ENCODE measurements around the gene CDH23.

The CDH23 gene

DNA sequence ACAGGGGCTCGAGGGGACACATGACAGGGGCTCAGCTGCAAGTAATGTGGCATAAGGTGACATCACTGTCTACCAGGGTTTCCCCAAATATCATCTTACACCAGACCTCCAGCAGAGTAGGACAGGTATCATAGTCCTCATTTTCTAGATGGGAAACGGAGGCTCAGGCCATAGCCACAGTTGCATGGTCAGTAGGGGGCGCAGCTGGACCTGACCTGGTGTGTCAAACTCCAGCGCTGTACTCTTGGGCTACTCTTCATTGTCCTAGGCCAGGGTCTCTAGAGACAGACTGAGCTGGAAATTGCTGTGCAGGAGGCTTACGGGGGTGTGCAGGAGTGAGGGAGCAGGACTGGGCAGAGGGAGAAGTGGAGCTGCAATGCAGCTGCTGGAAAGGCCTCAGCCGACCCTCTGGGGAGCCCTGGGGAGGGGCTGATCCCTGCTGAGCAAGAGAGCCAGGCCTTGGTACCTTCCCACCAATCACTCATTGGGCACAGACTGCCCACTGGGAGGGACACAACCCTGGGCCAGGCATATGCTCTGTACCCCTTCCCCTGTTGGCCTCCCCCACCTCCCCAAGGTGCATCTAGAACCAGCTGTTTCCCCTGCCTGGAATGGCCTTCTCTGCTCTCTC is 89.9 kb downstream of the CDH23 start:
- no peak for DNase-seq (ENCODE audit: low read depth)

DNA sequence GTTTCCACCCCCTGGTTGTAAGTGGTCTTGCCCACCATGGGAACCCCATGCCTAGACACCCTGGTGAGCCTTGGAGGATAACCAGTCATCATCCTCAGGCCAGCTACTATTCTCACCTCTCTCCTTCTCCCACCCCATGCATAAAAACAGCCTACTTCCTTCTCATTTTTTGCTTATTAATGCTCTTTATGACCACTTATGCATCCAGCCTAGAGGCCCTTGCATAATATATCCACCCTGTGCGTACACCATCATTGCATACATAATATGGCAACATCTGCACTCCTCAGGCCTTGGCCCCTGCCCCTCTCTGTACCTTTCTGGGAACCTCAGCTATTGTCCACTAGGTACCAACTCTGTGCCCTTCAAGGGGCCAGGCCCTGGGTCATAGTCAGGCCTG is 91.0 kb downstream of the CDH23 start:
- no peak for DNase-seq (ENCODE audit: low read depth)

DNA sequence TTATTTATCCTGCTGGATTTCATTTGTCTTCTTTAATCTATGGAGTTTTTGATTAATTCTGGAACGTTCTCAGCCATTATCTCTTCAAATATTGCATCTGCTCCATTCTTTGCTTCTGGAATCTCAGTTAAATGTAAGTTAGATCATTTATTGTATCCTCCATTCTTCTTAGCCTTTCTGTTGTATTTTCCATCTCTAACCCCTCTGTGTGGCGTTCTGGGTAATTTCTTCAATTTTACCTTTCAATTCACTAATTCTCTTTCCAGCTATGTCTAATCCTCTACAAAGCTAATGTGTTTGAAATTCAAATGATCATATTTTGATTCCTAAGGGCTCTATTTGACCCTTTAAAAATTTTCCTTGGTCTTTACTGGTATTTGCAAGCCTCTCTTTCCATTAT is 92.4 kb downstream of the CDH23 start:
- no peak for DNase-seq (ENCODE audit: low read depth)

GRCh38 chr10:71492872-71493271 is 96.2 kb downstream of the CDH23 start:
- no peak for DNase-seq (ENCODE audit: low read depth)

- DNase-seq (ENCODE audit: low read depth), result no peak
Observed at GRCh38 chr10:71493741-71494140, 97.0 kb downstream of the CDH23 start.

- DNase-seq (ENCODE audit: low read depth), result no peak
Observed at GRCh38 chr10:71494476-71494875, 97.8 kb downstream of the CDH23 start.

DNA sequence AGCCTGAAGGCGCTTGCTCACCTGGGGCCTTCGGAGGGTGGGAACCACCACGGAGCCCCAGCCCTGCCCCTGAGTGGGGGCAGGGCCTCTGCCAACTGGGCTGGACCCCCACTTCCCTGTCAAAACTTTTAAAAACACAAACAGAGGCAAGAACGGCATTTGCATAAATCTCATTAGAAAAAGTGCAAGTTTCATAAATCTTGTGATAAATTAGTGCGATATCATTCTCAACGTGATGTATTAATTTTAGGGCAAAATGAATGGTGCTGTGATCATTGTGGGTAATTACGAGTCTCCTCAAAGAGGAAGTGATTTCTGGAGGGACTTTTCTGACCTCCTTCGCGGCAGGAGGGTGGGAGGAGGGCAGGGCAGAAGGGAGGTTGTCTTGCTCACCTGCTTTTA is 98.3 kb downstream of the CDH23 start:
- DNase-seq (ENCODE audit: low read depth), result no peak

DNA sequence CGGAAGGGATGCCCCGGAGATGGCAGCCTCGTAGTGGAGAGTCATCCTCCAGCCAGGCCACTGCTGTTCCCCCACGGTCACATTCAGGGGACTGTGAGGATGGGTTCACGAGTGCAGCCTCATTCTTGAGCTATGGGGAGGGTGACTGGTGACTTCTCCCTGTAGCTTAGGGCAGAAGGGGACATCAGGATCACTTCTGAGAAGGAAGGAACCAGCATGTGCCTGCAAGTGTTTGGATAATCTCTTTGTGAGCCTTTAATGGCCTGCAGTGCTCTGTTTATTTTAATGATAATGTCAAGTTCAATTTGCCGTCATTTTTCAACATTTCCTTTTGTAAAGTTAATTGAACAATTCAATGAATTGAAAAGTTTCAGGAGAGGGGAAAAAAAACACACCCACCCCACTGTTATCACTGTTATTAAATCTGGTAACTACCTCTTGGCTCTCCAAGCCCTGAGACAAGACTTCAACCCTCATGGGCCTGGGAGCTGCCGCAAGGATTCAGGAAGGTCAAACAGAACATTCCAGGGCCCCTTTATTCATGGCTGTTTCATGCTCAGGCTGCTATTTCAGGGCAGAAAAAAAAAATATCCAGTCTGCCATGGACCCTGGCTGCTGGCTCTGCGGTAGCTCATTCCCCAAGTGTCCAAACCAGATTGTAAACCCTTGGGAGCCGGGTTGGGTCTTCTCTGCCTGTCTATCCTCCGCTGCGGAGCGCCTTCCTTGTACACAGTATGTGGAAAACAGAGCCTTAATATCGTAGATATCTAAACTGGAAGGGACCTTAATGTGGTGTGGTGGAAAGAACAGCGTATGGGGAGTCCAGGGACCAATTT is 100.4 kb downstream of the CDH23 start:
- no peak for DNase-seq (ENCODE audit: low read depth)

DNA sequence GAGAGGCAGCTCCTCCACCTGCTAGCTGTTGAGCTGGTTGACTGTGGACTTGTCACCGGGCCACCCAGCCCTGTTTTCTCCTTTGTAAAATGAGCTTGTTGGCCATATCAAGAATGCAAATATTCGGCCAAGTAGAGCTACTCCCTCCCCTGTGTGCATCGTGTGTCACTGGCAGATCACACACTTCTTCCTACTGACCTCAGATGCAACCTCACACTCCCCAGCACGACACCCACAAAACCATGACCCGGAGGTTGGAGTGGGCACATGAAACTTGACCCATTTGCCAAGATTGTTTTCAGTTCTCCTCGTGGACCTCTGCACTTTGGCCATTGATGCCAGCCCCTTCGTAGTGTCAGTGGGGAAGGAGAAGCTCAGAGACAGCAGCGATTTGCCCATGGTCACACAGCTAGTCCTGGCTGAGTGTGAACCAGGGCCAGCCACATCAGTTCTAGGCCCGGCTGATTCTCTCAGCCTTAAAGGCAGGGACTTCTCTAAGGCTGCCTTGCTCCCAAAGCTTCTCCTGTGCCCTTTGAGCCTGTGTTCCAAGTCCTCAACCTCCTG is 101.1 kb downstream of the CDH23 start:
- DNase-seq (ENCODE audit: low read depth), result no peak

GRCh38 chr10:71501402-71501801 is 104.7 kb downstream of the CDH23 start:
- no peak for DNase-seq (ENCODE audit: low read depth)

DNA sequence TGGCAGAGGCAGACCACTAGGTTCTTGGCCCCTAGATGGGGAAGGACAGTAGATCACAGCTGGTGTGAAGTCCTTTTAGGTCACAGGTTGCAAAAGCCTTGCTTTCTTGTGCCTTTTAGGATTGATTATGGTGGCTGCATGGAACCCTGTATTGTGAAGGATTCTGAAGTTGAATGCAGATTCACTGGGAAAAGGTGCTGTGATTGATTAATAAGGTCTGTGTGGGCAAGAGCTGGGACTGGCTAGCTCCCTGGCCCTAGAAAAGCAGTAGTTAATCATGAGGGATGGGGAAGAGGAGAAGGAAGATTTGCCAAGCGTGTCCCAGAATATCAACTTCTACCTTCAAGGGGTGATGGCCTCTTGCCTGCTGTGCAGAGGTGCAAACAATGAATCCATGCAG is 105.5 kb downstream of the CDH23 start:
- DNase-seq (ENCODE audit: low read depth), result no peak

DNA sequence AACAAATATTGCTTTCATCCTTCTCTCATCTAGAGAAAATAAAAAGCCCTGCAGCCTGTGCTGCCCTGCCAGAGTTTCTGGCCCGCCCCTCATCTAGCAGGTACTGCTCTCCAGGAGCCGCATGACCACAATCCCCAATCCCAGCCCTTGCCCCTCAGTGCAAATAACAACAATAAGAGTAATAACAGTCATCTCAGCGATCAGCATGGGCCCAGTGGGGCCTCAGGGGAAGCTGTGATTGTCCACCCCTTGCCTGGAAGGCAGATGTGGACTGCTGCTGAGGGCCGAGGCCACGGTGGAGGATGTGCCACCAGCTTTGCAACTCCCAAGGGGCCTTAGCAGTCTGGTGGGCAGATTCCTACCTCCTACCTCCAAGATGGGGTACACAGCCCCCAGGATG is 106.1 kb downstream of the CDH23 start:
- no peak for DNase-seq (ENCODE audit: low read depth)

DNA sequence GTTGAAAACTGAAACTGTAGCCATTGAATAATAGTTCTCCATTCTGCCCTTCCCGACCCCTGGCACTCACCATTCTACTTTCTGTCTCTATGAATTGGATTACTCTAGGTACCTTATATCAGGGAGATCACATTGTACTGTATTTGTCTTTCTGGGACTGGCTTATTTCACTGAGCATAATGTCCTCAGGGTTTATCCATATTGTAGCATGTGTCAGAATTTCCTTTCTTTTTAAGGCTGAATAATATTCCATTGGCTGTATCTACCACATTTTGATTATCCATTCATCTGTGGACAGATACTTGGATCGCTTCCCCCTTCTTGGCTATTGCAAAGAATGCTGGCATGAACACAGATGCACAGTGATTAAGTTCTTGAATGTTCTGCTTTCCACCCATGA is 107.4 kb downstream of the CDH23 start:
- no peak for DNase-seq (ENCODE audit: low read depth)

DNA sequence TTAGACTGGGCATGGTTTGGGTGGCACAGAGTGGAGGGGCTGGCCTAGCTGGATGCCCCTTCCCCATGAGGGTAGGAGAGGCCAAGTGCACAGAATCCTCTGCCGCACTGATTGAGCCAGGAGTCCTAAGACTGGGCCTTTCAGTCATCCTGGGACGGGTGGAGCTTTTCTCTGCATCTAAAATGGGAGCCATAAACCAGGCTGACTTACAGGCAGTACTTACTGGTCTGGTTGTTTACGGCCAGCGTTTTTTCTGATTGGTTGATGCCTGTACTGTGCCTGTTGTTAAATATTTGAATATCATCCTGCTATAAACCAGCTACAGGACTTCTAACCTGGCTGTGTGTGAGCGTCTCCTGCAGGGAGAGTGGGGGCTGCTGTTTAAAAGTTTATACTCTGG is 107.8 kb downstream of the CDH23 start:
- DNase-seq (ENCODE audit: low read depth), result no peak

DNA sequence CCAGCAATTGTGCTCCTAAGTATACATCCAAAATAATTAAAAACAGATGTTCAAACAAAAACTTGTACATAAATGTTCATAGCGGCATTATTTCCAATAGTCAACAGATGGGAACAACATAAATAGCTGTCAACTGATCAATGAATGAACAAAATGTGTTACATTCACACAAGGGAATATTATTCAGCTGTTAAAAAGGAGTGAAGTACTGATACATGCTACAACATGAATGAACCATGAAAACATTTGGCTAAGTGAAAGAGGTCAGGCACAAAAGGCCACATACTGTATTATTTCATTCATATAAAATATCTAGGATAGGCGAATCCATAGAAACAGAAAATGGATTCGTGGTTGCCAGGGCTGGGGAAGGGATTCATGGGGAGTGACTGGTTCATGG is 109.1 kb downstream of the CDH23 start:
- DNase-seq (ENCODE audit: low read depth), result no peak

DNA sequence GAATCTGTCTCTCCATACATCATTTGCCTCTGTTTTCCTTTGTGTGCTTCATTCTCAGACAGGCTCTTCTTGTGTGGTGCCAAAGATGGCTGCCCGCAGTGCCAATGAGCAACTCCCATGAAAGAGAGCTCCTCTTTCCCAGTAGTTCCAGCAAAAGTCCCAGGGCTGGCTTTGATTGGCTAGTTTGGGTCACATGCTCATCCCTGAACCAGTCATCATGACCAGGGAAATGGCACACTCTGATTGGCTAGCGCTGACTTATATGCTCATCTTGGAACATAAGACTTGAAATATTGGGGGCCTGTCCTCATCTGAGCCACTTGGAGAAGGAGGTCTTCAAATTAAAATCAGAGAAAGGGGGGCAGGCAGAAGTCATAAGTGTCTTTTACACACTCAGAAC is 112.7 kb downstream of the CDH23 start:
- no peak for DNase-seq (ENCODE audit: low read depth)

GRCh38 chr10:71511206-71511605 is 114.5 kb downstream of the CDH23 start:
- no peak for DNase-seq (ENCODE audit: low read depth)

DNA sequence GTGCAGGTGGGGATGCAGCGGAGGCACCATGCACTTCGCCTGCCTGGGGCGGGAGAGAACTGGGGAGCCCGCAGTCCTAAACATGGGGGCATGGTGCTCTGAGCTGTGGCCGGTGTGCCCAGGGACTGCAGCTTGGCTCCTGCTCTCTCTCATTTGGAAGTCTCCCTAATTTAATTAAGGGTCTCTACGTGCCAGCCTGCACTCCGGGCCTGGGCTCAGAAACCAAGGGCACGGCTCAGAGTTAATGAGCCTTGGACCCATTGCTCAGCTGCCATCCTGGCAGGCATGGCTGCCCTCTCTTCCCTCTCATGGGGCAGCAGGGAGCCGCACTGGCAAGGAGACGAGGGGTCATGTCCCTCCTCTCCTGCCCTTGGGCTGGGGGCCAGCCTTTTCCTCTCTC is 115.6 kb downstream of the CDH23 start:
- DNase-seq (ENCODE audit: low read depth), result no peak

GRCh38 chr10:71512761-71513539 is 116.2 kb downstream of the CDH23 start:
- DNase-seq (ENCODE audit: low read depth), result no peak

- no peak for DNase-seq (ENCODE audit: low read depth)
Observed at GRCh38 chr10:71513540-71513853, 116.8 kb downstream of the CDH23 start.

GRCh38 chr10:71513936-71514335 is 117.2 kb downstream of the CDH23 start:
- no peak for DNase-seq (ENCODE audit: low read depth)

DNA sequence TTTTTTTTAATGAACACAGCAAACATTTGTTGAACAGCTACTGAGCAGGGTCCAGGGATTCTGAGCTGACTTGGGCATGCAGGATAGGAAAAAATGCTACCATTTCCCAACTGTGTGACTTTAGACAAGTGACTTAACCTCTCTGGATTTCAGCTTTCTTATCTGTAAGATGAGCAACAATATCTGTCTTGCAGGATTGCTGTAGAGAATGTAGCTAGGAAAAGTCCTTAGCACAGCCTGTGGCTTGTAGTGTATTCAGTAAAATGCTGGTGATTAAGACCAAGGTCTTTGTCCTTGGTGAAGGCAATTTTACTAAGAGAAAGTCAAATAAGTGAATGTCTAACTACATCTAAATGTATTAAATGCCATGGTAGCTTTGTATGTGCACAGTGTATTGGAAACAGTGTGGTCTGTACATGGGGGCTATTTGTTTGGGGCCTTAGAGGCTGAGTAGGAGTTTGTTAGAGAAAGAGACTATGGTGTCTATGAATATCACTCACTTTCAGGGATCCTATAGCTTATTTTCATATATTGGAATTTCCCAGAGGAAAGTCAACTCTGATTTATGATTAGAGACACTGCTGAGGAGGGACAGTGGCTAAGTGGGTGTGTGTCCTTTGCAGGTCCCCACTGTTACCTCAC is 118.9 kb downstream of the CDH23 start:
- no peak for DNase-seq (ENCODE audit: low read depth)

Data from stimulated activated CD8-positive, alpha-beta memory T cell treated with anti-CD3 and anti-CD28 coated beads, Interleukin-12 subunit alpha, Interleukin-12 subunit beta, amount 100 ng/mL, for 1 hour (primary cell).